GM12878 (cell line): Measurements from ENCODE around the gene NUTM1. TPM values are rescaled to one million over a fixed set of nuclear protein-coding genes. Genes with fewer than 3 reads are reported as not detected.

Experiments
- ATAC-seq: fragments of 200-7000 bp; cut with Tn5 transposase; 3 replicates; pipeline ENCODE4 v1.9.1; 2020; ENCODE audit warnings: mild to moderate bottlenecking, moderate library complexity
- BruUV-seq: library from RNA; stranded (reverse); fragments of 400-500 nt; replicated peaks from 2 replicates; lab custom pipeline; 2021; lab: Mats Ljungman, UMichigan
- CTCF ChIA-PET: fragments of 300-600 bp; sonication (Branson Sonifier 250); formaldehyde crosslinking; extraction: SDS; loops from one replicate; lab custom pipeline; 2021; ENCODE audit warnings: inconsistent platforms; lab: Yijun Ruan, JAX
- POLR2A ChIA-PET: fragments of 350-600 bp; formaldehyde crosslinking; extraction: SDS; loops from one replicate; lab custom pipeline; 2021; ENCODE audit warnings: inconsistent platforms; lab: Charles Lee
- RAD21 ChIA-PET: fragments of 300-600 bp; sonication (Branson Sonifier 250); formaldehyde crosslinking; loops from one replicate; lab custom pipeline; 2023; ENCODE audit warnings: antibody characterized with exemption; ENCODE audit not compliant: unreplicated experiment; lab: Charles Lee
- SMC1A ChIA-PET: fragments of 300-600 bp; sonication (Branson Sonifier 250); formaldehyde crosslinking; loops from one replicate; lab custom pipeline; 2023; ENCODE audit not compliant: unreplicated experiment, uncharacterized antibody; lab: Charles Lee
- DNase-seq: peaks from one replicate; pipeline ENCODE4 v3.0.0-alpha.2; 2011; ENCODE audit warnings: low read depth, low spot score
- FAIRE-seq: peaks from 3 replicates; lab custom pipeline; 2011; peaks lifted over from hg19 to GRCh38; lab: Jason Lieb, UNC
- H2AFZ ChIP-seq: 2 replicates; pipeline ENCODE4 v1.6.0; 2011; ENCODE audit warnings: low read depth, low read length, control low read depth; ENCODE audit not compliant: control insufficient read depth
- H3K27ac ChIP-seq: 2 replicates; pipeline ENCODE4 v1.5.1; 2011; ENCODE audit warnings: control low read depth; ENCODE audit not compliant: control insufficient read depth, insufficient read depth
- H3K27me3 ChIP-seq, 2 experiments: replicated peaks in 1 of 2; 2 replicates each; pipeline versions ENCODE4 v1.6.0 to v1.6.1; 2011; ENCODE audit warnings: low read length in 1 of 2; ENCODE audit not compliant: control insufficient read depth in 2 of 2, insufficient read depth in 2 of 2
- H3K36me3 ChIP-seq, 2 experiments: 2 replicates each; pipeline ENCODE4 v1.5.1; 2011; ENCODE audit warnings: low read length in 1 of 2; ENCODE audit not compliant: control insufficient read depth in 2 of 2, insufficient read depth in 2 of 2
- H3K4me1 ChIP-seq: 2 replicates; pipeline ENCODE4 v1.6.1; 2011; ENCODE audit warnings: mild to moderate bottlenecking, low read length, moderate library complexity, mixed read lengths; ENCODE audit not compliant: control insufficient read depth, insufficient read depth
- H3K4me2 ChIP-seq: 2 replicates; pipeline ENCODE4 v1.6.0; 2011; ENCODE audit warnings: control low read depth; ENCODE audit not compliant: control insufficient read depth, insufficient read depth
- H3K4me3 ChIP-seq: fragments of 200-600 bp; sonication (generic); 2 replicates; pipeline ENCODE4 v1.5.1; 2016
- H3K79me2 ChIP-seq: 2 replicates; pipeline ENCODE4 v1.6.0; 2011; ENCODE audit warnings: low read length; ENCODE audit not compliant: control insufficient read depth, insufficient read depth
- H3K9ac ChIP-seq: 2 replicates; pipeline ENCODE4 v1.8.0; 2011; ENCODE audit warnings: low read length, control low read depth, mixed read lengths; ENCODE audit not compliant: control insufficient read depth, insufficient read depth
- H3K9me3 ChIP-seq: replicated peaks from 3 replicates; pipeline ENCODE4 v1.5.1; 2011; ENCODE audit warnings: mild to moderate bottlenecking, low read length; ENCODE audit not compliant: control insufficient read depth, insufficient read depth
- H4K20me1 ChIP-seq: 2 replicates; pipeline ENCODE4 v1.6.0; 2011; ENCODE audit not compliant: control insufficient read depth, insufficient read depth
- CBFB ChIP-seq: IDR thresholded peaks from 2 replicates; pipeline ENCODE4 v1.6.1; 2016; ENCODE audit warnings: antibody characterized with exemption, low read depth
- CTCF ChIP-seq, 3 experiments: IDR thresholded peaks in 2 of 3; conservative IDR thresholded peaks in 1 of 3; 2 replicates each; pipeline ENCODE4 v1.5.1; 2011; ENCODE audit warnings: low read depth in 3 of 3, low read length in 3 of 3, mild to moderate bottlenecking in 3 of 3, control low read depth in 2 of 3, moderate library complexity in 2 of 3, inconsistent platforms in 1 of 3, mixed read lengths in 1 of 3; ENCODE audit not compliant: control insufficient read depth in 2 of 3, insufficient read depth in 1 of 3; ENCODE audit errors: extremely low read depth in 1 of 3
- E2F8 ChIP-seq: fragments of 450-650 bp; IDR thresholded peaks from 2 replicates; pipeline ENCODE4 v1.6.1; 2018; ENCODE audit warnings: mild to moderate bottlenecking, low read depth, moderate library complexity; ENCODE audit not compliant: partially characterized antibody
- NKRF ChIP-seq: fragments of 450-650 bp; conservative IDR thresholded peaks from 2 replicates; pipeline ENCODE4 v1.6.1; 2017; ENCODE audit warnings: mild to moderate bottlenecking, moderate library complexity
- WGBS: methylation state at CpG from one replicate; pipeline ENCODE4 v1.1.6; 2016; ENCODE audit warnings: low lambda C conversion rate; ENCODE audit not compliant: insufficient replicate concordance, insufficient coverage; ENCODE audit errors: missing lambda C conversion rate; 5-methylcytosine and 5-hydroxymethylcytosine counted together
- in situ Hi-C: fragments of 300-500 bp; cut with MboI; formaldehyde crosslinking; loops from 9 replicates; pipeline ENCODE4 v1.14.3; 2018; ENCODE audit warnings: mixed read lengths
- intact Hi-C: fragments of 100-400 bp; cut with micrococcal nuclease; formaldehyde crosslinking; loops from one replicate; pipeline ENCODE4 v1.14.2; 2022; ENCODE audit not compliant: unreplicated experiment
- polyA plus RNA-seq, 11 experiments: library from polyadenylated mRNA; depleted of rRNA in 4 of 11; unstranded in 6 of 11; stranded (reverse) in 5 of 11; fragments of >200 nt; fragmentation: Nextera tagmentation in 4 of 11; fragmentation: Illumina TruSeq in 1 of 11; extraction: Ambion mirVana in 4 of 11; extraction: Trizol in 1 of 11; gene quantifications; 1 replicate in 1 of 11; 2 replicates in 10 of 11; pipeline versions ENCODE4 v1.2.1 to v1.2.3, GENCODE V29; 2011 to 2016; ENCODE audit warnings: inconsistent platforms in 2 of 11, missing spikeins in 2 of 11, low read depth in 1 of 11
- total RNA-seq, 4 experiments: library from RNA; depleted of rRNA in 3 of 4; stranded (reverse); fragments of >200 nt in 3 of 4; fragmentation: Illumina TruSeq in 1 of 4; extraction: Trizol in 1 of 4; gene quantifications; 2 replicates each; pipeline versions ENCODE4 v1.2.1 to v1.2.3, GENCODE V29; 2013 to 2021

NUTM1 gene
- total and polyA plus RNA-seq, 10 of the 15 experiments (the other 5 are each of a cell fraction or from before 2014, with no cell fraction given): under 0.01 to 0.05 TPM; not detected in 8

GRCh38 chr15:34357653-34358052 lies 14.5 kb downstream of the NUTM1 start:
- ChIA-PET POLR2A (interaction anchor here (1.5 kb wide), 1 partner anchor 10 kb away, joined by 6 read pairs; the partner anchor contains the start of gene LPCAT4), CTCF (interaction anchor here (0.6 to 1.5 kb wide), 2 partner anchors 10 to 128 kb away, joined by 3 read pairs; no protein-coding TSS in a partner anchor), RAD21 (interaction anchor here (1.0 to 1.3 kb wide), 2 partner anchors 8 to 21 kb away, joined by 3 read pairs; partner anchors contain the start of gene SLC12A6), SMC1A (interaction anchor here (1.1 kb wide), 1 partner anchor 22 kb away, joined by 3 read pairs; no protein-coding TSS in a partner anchor)
- no peak for ATAC-seq
- intact Hi-C loops (no loop called here), in situ Hi-C loops (no loop called here)
- no peaks in the 10 kb centered on the region for H4K20me1 ChIP-seq
- H3K79me2 ChIP-seq: no peaks in the 10 kb centered on the region
- WGBS: 100% methylated on average over 1 of the region's 1 CpG
- no peak overlapping the region for H3K4me2 ChIP-seq
- H2AFZ ChIP-seq: no peak overlapping the region
- H3K9ac ChIP-seq: no peak overlapping the region
- TF ChIP-seq NKRF (no peak), CBFB (no peak)
- no peaks in the 10 kb centered on the region for H3K9me3 ChIP-seq
- H3K4me1 ChIP-seq: no peaks in the 10 kb centered on the region
- H3K4me3 ChIP-seq: no peak overlapping the region
- H3K27ac ChIP-seq: no peak overlapping the region
- H3K27me3 ChIP-seq: no peaks in the 10 kb centered on the region
- DNase-seq: no peak
- no TSS peak for BruUV-seq
- H3K36me3 ChIP-seq: peaks cover 0 to 14% of the 10 kb centered on the region in 2 experiments; a peak in 3 of 4 replicates
- no peak for FAIRE-seq

- no TSS peak for BruUV-seq
- in situ Hi-C loops: no loop called here
- WGBS: 65% methylated on average over 3 of the region's 3 CpGs
- TF ChIP-seq E2F8 (no peak), CTCF (IDR thresholded peaks at IDR 0.05 in 2 of 3, conservative IDR thresholded peaks at IDR 0.05 in 1 of 3; ENCODE audit: control insufficient read depth in 2 of 3, extremely low read depth in 1 of 3, insufficient read depth in 1 of 3, low read depth in 3 of 3, low read length in 3 of 3) (peak in 1 of 3 experiments; percentile 19; a peak in 1 of 6 replicates)
- TF ChIP-seq, all 136 proteins: peak for 1
- H3K27me3 ChIP-seq: no peaks in the 10 kb centered on the region
- no peaks in the 10 kb centered on the region for H3K9me3 ChIP-seq
- no peak for ATAC-seq
- H3K79me2 ChIP-seq: no peaks in the 10 kb centered on the region
- no peak overlapping the region for H2AFZ ChIP-seq
- RAD21 ChIA-PET: interaction anchor here (1.0 to 1.5 kb wide), 2 partner anchors 9 to 21 kb away, joined by 3 read pairs; partner anchors contain the start of genes LPCAT4 and SLC12A6
- SMC1A ChIA-PET: interaction anchor here (0.6 to 1.1 kb wide), 2 partner anchors 22 to 42 kb away, joined by 3 read pairs; no protein-coding TSS in a partner anchor
- H3K4me1 ChIP-seq: no peaks in the 10 kb centered on the region
- POLR2A ChIA-PET: interaction anchor here (0.5 to 1.5 kb wide), 2 partner anchors 9 to 284 kb away, joined by 3 to 6 read pairs; partner anchors contain the start of gene LPCAT4
- DNase-seq: no peak
- peaks cover 0 to 16% of the 10 kb centered on the region in 2 experiments for H3K36me3 ChIP-seq
- H3K9ac ChIP-seq: no peak overlapping the region
- CTCF ChIA-PET: interaction anchor here (1.5 kb wide), 1 partner anchor 10 kb away, joined by 3 read pairs; no protein-coding TSS in a partner anchor
- H3K27ac ChIP-seq: no peak overlapping the region
- H3K4me2 ChIP-seq: no peak overlapping the region
- intact Hi-C loops: no loop called here
- no peaks in the 10 kb centered on the region for H4K20me1 ChIP-seq
- H3K4me3 ChIP-seq: no peak overlapping the region
- FAIRE-seq: no peak
Observed at GRCh38 chr15:34358367-34358766, 15.3 kb downstream of the NUTM1 start.
